ENCODE results near the gene ACTL6B.

DNA sequence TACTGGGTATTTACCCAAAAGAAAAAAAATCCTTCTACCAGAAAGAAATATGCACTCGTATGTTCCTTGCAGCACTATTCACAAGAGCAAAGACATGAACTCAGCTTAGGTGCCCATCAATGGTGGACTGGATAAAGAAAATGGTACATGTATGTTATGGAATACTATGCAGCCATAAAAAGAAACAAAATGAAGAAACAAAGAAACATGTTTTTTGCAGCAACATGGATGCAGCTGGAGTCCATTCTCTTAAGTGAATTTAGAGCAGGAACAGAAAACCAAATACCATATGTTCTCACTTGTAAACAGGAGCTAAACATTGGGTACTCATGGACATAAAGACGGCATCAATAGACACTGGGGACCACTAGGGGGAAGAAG is 11.8 kb upstream of the ACTL6B start:
- TF ChIP-seq, protein P1, sequence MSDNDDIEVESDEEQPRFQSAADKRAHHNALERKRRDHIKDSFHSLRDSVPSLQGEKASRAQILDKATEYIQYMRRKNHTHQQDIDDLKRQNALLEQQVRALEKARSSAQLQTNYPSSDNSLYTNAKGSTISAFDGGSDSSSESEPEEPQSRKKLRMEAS (IDR thresholded peaks at IDR 0.05), result no peak
- TF ChIP-seq EGR1 (IDR thresholded peaks at IDR 0.05), result no peak
- no peak for TF ChIP-seq FOXM1 (IDR thresholded peaks at IDR 0.05; ENCODE audit: borderline replicate concordance, low read depth)
- TF ChIP-seq RAD21 (IDR thresholded peaks at IDR 0.05; ENCODE audit: low read depth), result no peak
- TF ChIP-seq NFIC (IDR thresholded peaks at IDR 0.05), result no peak
- no peak for TF ChIP-seq TAF1 (IDR thresholded peaks at IDR 0.05; ENCODE audit: low read depth)

Measured in Ishikawa (cell line).